ENCODE results near the gene PCDHA7.

GRCh38 chr5:140801494-140801841 lies 32.6 kb upstream of the PCDHA7 start:
- TF ChIP-seq CTCF (IDR thresholded peaks at IDR 0.05) (peak in 4 of 5 experiments; percentile 14 to 30 (median 20)), POLR2A (IDR thresholded peaks at IDR 0.05) (no peak), EP300 (IDR thresholded peaks at IDR 0.05) (no peak)
